B cell (primary cell): ENCODE results near the gene CAPZA1. TPM values are rescaled to one million over a fixed set of nuclear protein-coding genes. Genes with fewer than 3 reads are reported as not detected.

Source experiments
- ATAC-seq: fragments of 200-7000 bp; cut with Tn5 transposase; one replicate; pipeline ENCODE4 v1.10.0; 2021; ENCODE audit warnings: low read depth, mild to moderate bottlenecking, moderate number of reproducible peaks, moderate library complexity
- CTCF ChIA-PET: fragments of 350-600 bp; sonication (Branson Sonifier 250); formaldehyde crosslinking; loops from one replicate; lab custom pipeline; 2021; ENCODE audit warnings: antibody characterized with exemption, inconsistent platforms; lab: Charles Lee
- POLR2A ChIA-PET: fragments of 350-600 bp; sonication (Branson Sonifier 250); formaldehyde crosslinking; loops from one replicate; lab custom pipeline; 2021; ENCODE audit warnings: antibody characterized with exemption; lab: Charles Lee
- DNase-seq: peaks from one replicate; pipeline ENCODE4 v3.0.0; 2013
- H2AFZ ChIP-seq: 2 replicates; pipeline ENCODE4 v1.6.1; 2012; ENCODE audit warnings: mild to moderate bottlenecking, low read depth, low read length; ENCODE audit not compliant: insufficient read depth, poor library complexity, severe bottlenecking
- H3K27ac ChIP-seq, 2 donors: 1 replicate in 1 of 2; 2 replicates in 1 of 2; pipeline ENCODE4 v1.5.1; 2012 to 2013; ENCODE audit warnings: low read length in 2 of 2, mild to moderate bottlenecking in 2 of 2, moderate library complexity in 1 of 2
- H3K27me3 ChIP-seq, 4 experiments: fragments of 200-600 bp in 1 of 4; sonication (generic) in 1 of 4; replicated peaks in 1 of 4; 1 replicate in 2 of 4; 2 replicates in 2 of 4; pipeline versions ENCODE4 v1.6.1 to v1.7.0; 2013 to 2016; ENCODE audit warnings: low read length in 3 of 4, mild to moderate bottlenecking in 2 of 4, mixed read lengths in 1 of 4, moderate library complexity in 1 of 4; ENCODE audit not compliant: insufficient read depth in 4 of 4, control insufficient read depth in 3 of 4; ENCODE audit errors: control extremely low read depth in 1 of 4
- H3K36me3 ChIP-seq, 2 experiments: replicated peaks in 1 of 2; 1 replicate in 1 of 2; 2 replicates in 1 of 2; pipeline versions ENCODE4 v1.6.1 to v1.7.1; 2013; ENCODE audit warnings: low read length in 1 of 2; ENCODE audit not compliant: insufficient read depth in 2 of 2, control insufficient read depth in 1 of 2; ENCODE audit errors: control extremely low read depth in 1 of 2, extremely low read depth in 1 of 2
- H3K4me1 ChIP-seq, 2 donors: fragments of 200-600 bp in 1 of 2; sonication (generic) in 1 of 2; 1 replicate in 1 of 2; 2 replicates in 1 of 2; pipeline versions ENCODE4 v1.5.1 to v1.6.1; 2013 to 2017; ENCODE audit warnings: low read length in 2 of 2; ENCODE audit not compliant: control insufficient read depth in 2 of 2, insufficient read depth in 2 of 2
- H3K4me2 ChIP-seq: replicated peaks from 2 replicates; pipeline ENCODE3; 2012; ENCODE audit warnings: mild to moderate bottlenecking, low read depth, low read length; ENCODE audit not compliant: poor library complexity, severe bottlenecking
- H3K4me3 ChIP-seq, 5 experiments: fragments of 200-600 bp in 1 of 5; sonication (generic) in 1 of 5; 1 replicate in 3 of 5; 2 replicates in 2 of 5; pipeline versions ENCODE4 v1.5.1 to v1.7.0; 2011 to 2016; ENCODE audit warnings: low read length in 4 of 5, mild to moderate bottlenecking in 4 of 5, low read depth in 2 of 5, control low read depth in 1 of 5, moderate library complexity in 1 of 5; ENCODE audit not compliant: insufficient read depth in 1 of 5; ENCODE audit errors: control extremely low read depth in 1 of 5, extremely low read depth in 1 of 5
- H3K79me2 ChIP-seq: fragments of 200-600 bp; sonication (generic); one replicate; pipeline ENCODE4 v1.6.0; 2016; ENCODE audit warnings: low read length; ENCODE audit not compliant: control insufficient read depth, insufficient read depth
- H3K9ac ChIP-seq: fragments of 200-600 bp; sonication (generic); 2 replicates; pipeline ENCODE4 v1.6.1; 2017; ENCODE audit warnings: mild to moderate bottlenecking, low read length, moderate library complexity
- H3K9me3 ChIP-seq, 3 donors: one replicate each; pipeline versions ENCODE4 v1.6.1 to v1.7.1; 2013; ENCODE audit warnings: low read length in 2 of 3; ENCODE audit not compliant: control insufficient read depth in 2 of 3, insufficient read depth in 1 of 3; ENCODE audit errors: control extremely low read depth in 1 of 3
- H4K20me1 ChIP-seq: 2 replicates; pipeline ENCODE4 v1.6.0; 2012; ENCODE audit warnings: mild to moderate bottlenecking, low read length; ENCODE audit not compliant: insufficient read depth, control insufficient read depth, poor library complexity, severe bottlenecking
- H3K27ac Mint-ChIP-seq: one replicate; pipeline ENCODE4 v1.8.0; 2021; ENCODE audit warnings: mixed read lengths
- H3K27me3 Mint-ChIP-seq: one replicate; pipeline ENCODE4 v1.8.0; 2021; ENCODE audit warnings: mixed read lengths
- H3K4me1 Mint-ChIP-seq: one replicate; pipeline ENCODE4 v1.8.0; 2021; ENCODE audit warnings: mixed read lengths
- H3K4me3 Mint-ChIP-seq: one replicate; pipeline ENCODE4 v1.8.0; 2021; ENCODE audit warnings: mixed read lengths
- H3K9me3 Mint-ChIP-seq: one replicate; pipeline ENCODE4 v1.8.0; 2022; ENCODE audit warnings: mixed read lengths; ENCODE audit not compliant: insufficient read depth
- EZH2 ChIP-seq: IDR thresholded peaks from 2 replicates; pipeline ENCODE4 v1.6.1; 2012; ENCODE audit warnings: borderline replicate concordance, low read depth, mild to moderate bottlenecking, moderate library complexity, low read length; ENCODE audit not compliant: insufficient read depth, poor library complexity, severe bottlenecking
- WGBS: methylation state at CpG from one replicate; pipeline ENCODE4 v1.1.5; 2013; ENCODE audit warnings: missing lambda C conversion rate; ENCODE audit not compliant: insufficient coverage; 5-methylcytosine and 5-hydroxymethylcytosine counted together
- intact Hi-C: fragments of 100-400 bp; cut with micrococcal nuclease; formaldehyde crosslinking; loops from one replicate; pipeline ENCODE4 v1.10.0; 2022
- polyA plus RNA-seq: library from polyadenylated mRNA; depleted of rRNA; stranded (reverse); fragments of >200 nt; gene quantifications from 2 replicates; pipeline ENCODE4 v1.2.3, GENCODE V29; 2012
- total RNA-seq, 2 donors: library from RNA; stranded (reverse); fragments of 120-200 nt in 1 of 2; gene quantifications; 1 replicate in 1 of 2; 2 replicates in 1 of 2; pipeline versions ENCODE4 v1.2.3 to v1.2.4, GENCODE V29; 2013 to 2022
- TF ChIP-seq, protein P1 (sequence below): fragments of 200-600 bp; IDR thresholded peaks from one replicate; pipeline ENCODE4 v1.8.0; 2022; ENCODE audit warnings: antibody characterized with exemption, mild to moderate bottlenecking

The CAPZA1 gene
- total and polyA plus RNA-seq, 2 donors (not counting 1 experiment from before 2014, with no cell fraction given): 52.2 to 172 TPM

- peaks cover 6% of the 10 kb centered on the region for H3K4me1 Mint-ChIP-seq
- Histone ChIP-seq H3K27ac (no peak overlapping the region), H2AFZ (no peak overlapping the region), H3K4me3 (no peak overlapping the region), H3K27me3 (no peaks in the 10 kb centered on the region), H3K4me1 (no peaks in the 10 kb centered on the region), H3K4me2 (no peak overlapping the region), H3K36me3 (peaks cover 0 to 15% of the 10 kb centered on the region in 2 experiments), H3K79me2 (no peaks in the 10 kb centered on the region), H3K9me3 (no peaks in the 10 kb centered on the region), H3K9ac (no peak overlapping the region), H4K20me1 (no peaks in the 10 kb centered on the region)
- H3K9me3 Mint-ChIP-seq: no peaks in the 10 kb centered on the region
- no peak overlapping the region for H3K27ac Mint-ChIP-seq
- no peak for ATAC-seq
- ChIA-PET POLR2A (no interaction called here), CTCF (no interaction called here)
- H3K27me3 Mint-ChIP-seq: no peaks in the 10 kb centered on the region
- no peak overlapping the region for H3K4me3 Mint-ChIP-seq
- intact Hi-C loops: no loop called here
- no peak for DNase-seq
- TF ChIP-seq, protein P1, sequence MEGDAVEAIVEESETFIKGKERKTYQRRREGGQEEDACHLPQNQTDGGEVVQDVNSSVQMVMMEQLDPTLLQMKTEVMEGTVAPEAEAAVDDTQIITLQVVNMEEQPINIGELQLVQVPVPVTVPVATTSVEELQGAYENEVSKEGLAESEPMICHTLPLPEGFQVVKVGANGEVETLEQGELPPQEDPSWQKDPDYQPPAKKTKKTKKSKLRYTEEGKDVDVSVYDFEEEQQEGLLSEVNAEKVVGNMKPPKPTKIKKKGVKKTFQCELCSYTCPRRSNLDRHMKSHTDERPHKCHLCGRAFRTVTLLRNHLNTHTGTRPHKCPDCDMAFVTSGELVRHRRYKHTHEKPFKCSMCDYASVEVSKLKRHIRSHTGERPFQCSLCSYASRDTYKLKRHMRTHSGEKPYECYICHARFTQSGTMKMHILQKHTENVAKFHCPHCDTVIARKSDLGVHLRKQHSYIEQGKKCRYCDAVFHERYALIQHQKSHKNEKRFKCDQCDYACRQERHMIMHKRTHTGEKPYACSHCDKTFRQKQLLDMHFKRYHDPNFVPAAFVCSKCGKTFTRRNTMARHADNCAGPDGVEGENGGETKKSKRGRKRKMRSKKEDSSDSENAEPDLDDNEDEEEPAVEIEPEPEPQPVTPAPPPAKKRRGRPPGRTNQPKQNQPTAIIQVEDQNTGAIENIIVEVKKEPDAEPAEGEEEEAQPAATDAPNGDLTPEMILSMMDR: no peak
- TF ChIP-seq EZH2: no peak
- 100% methylated on average over 4 of the region's 9 CpGs for WGBS
Measured at GRCh38 chr1:112689196-112689841, 69.7 kb downstream of the CAPZA1 start.

GRCh38 chr1:112689842-112690237, 70.2 kb downstream of the CAPZA1 start:
- Histone ChIP-seq H3K79me2 (no peaks in the 10 kb centered on the region), H3K9me3 (no peaks in the 10 kb centered on the region), H3K27me3 (no peaks in the 10 kb centered on the region), H3K9ac (no peak overlapping the region), H2AFZ (no peak overlapping the region), H3K36me3 (peaks cover 0 to 16% of the 10 kb centered on the region in 2 experiments), H3K27ac (no peak overlapping the region), H3K4me3 (no peak overlapping the region), H3K4me1 (no peaks in the 10 kb centered on the region), H4K20me1 (no peaks in the 10 kb centered on the region), H3K4me2 (no peak overlapping the region)
- WGBS: 100% methylated on average over 3 of the region's 11 CpGs
- CTCF ChIA-PET: interaction anchor here (1.2 kb wide), 1 partner anchor 299 kb away, joined by 4 read pairs; no protein-coding TSS in a partner anchor
- H3K27me3 Mint-ChIP-seq: no peaks in the 10 kb centered on the region
- POLR2A ChIA-PET: no interaction called here
- H3K4me1 Mint-ChIP-seq: peaks cover 6% of the 10 kb centered on the region
- TF ChIP-seq, protein P1: no peak
- TF ChIP-seq EZH2: no peak
- no peak overlapping the region for H3K4me3 Mint-ChIP-seq
- H3K9me3 Mint-ChIP-seq: no peaks in the 10 kb centered on the region
- intact Hi-C loops: no loop called here
- H3K27ac Mint-ChIP-seq: no peak overlapping the region
- no peak for DNase-seq
- no peak for ATAC-seq
